ENCODE measurements around the gene ITGA6.
A peak's percentile ranks its signal among the peaks of the same experiment; 100 is the strongest.

ITGA6 gene

GRCh38 chr2:172434821-172435605, 7.6 kb downstream of the ITGA6 start:
- Histone ChIP-seq H3K27ac (peak overlapping the region in 1 of 2 donors; percentile 28), H3K4me3 (no peak overlapping the region)
- no peak for TF ChIP-seq CTCF (IDR thresholded peaks at IDR 0.05)
- DNase-seq (ENCODE audit: low spot score): no peak

DNA sequence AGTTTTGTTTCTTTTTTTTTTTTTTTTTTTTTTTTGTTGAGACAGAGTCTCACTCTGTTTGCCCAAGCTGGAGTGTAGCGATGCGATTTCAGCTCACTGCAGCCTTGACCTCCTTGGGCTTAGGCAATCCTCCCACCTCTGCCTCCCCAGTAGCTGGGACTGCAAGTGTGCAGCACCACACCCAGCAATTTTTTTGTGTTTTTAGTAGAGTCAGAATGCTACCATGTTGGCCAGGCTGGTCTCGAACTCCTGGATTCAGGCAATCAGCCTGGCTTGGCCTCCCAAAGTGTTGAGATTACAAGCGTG, 8.2 kb downstream of the ITGA6 start:
- H3K27ac ChIP-seq: no peak overlapping the region
- TF ChIP-seq CTCF (IDR thresholded peaks at IDR 0.05): no peak
- no peak for DNase-seq (ENCODE audit: low spot score)
- no peak overlapping the region for H3K4me3 ChIP-seq

DNA sequence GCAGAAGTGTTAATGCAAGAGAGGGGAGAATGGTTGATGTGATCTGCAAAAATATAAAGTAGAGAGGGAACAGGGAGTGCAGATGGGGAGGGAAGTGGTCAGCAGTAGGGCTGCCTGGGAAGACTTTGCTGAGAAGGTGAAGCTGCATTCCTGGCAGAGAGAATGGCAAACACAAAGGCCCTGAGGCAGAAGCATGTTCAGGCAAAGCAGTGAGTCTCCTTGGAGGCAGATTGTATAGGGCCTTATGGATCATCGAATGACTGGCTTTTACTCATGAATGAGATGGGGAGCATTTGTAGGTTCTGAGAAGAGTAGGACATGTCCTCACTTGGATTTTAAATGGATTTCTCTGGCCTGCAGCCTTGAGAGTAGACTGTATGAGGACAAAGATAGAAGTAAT, 9.5 kb downstream of the ITGA6 start:
- H3K27ac ChIP-seq: no peak overlapping the region
- DNase-seq (ENCODE audit: low spot score): no peak
- H3K4me3 ChIP-seq: no peak overlapping the region
- TF ChIP-seq CTCF (IDR thresholded peaks at IDR 0.05): no peak

GRCh38 chr2:172437419-172438341, 10.3 kb downstream of the ITGA6 start:
- no peak overlapping the region for H3K27ac ChIP-seq
- TF ChIP-seq CTCF (IDR thresholded peaks at IDR 0.05): no peak
- DNase-seq (ENCODE audit: low spot score): no peak
- no peak overlapping the region for H3K4me3 ChIP-seq

DNA sequence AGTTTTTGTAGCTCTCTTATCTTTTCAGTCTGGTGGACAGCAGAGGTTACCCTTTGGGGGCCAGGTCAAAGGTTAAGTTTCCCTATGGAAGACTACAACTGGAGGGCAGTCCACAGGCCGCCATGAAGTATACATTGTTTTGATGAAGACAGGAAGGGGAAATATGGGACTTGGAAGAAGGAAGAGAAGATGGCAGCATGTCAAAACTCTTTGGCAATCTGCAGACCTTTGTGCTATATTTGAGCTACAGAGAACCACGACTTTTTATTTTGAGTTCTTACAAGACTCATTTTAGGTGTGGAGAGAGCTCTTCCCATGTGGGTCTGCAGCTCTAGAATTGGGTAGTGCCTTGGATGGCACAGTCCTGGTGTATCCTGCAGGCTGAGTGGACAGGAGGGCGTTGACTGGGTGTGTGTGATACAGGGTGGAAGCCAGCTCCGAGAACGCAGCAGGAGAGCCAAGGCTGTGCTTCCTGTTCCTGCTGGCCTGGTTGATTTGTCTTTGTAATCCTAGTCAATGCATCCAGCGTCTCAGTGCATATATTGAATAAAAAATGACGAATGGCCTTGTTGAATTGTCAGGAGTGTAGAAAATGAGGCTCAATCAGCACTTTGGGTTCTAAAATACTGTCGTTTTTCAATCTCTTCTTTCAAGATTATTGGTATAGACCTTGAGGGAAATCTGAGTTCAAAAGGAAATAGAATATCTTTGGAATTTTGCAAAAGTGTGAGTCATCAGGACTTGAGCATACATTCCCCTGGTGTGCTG, 11.5 kb downstream of the ITGA6 start:
- no peak for TF ChIP-seq CTCF (IDR thresholded peaks at IDR 0.05)
- Histone ChIP-seq H3K27ac (peak overlapping the region in 1 of 2 donors; percentile 15), H3K4me3 (no peak overlapping the region)
- no peak for DNase-seq (ENCODE audit: low spot score)

GRCh38 chr2:172439509-172439860, 12.1 kb downstream of the ITGA6 start:
- no peak for TF ChIP-seq CTCF (IDR thresholded peaks at IDR 0.05)
- no peak overlapping the region for H3K27ac ChIP-seq
- no peak for DNase-seq (ENCODE audit: low spot score)
- no peak overlapping the region for H3K4me3 ChIP-seq
